ENCODE results near the gene TBC1D5. TPM values are rescaled to one million over a fixed set of nuclear protein-coding genes. Genes with fewer than 3 reads are reported as not detected.

The TBC1D5 gene
- total and polyA plus RNA-seq, 5 donors from 2014 or later, result 27.6 to 61.6 (median 36.4) TPM

- Mint-ChIP-seq H3K27ac (no peak overlapping the region), H3K4me1 (peaks cover 0 to 3% (median 1%) of the 10 kb centered on the region in 4 donors), H3K27me3 (no peaks in the 10 kb centered on the region), H3K36me3 (peaks cover 5% of the 10 kb centered on the region), H3K9me3 (peaks cover 0 to 1% (median 0%) of the 10 kb centered on the region in 7 donors), H3K4me3 (no peak overlapping the region)
- Histone ChIP-seq H3K36me3 (ENCODE audit: control insufficient read depth, insufficient read depth, low read length) (no peaks in the 10 kb centered on the region), H3K4me1 (ENCODE audit: control insufficient read depth, insufficient read depth, low read length, poor library complexity, severe bottlenecking) (no peaks in the 10 kb centered on the region), H3K27me3 (ENCODE audit: control insufficient read depth, insufficient read depth, low read length) (no peaks in the 10 kb centered on the region), H3K9me3 (ENCODE audit: control insufficient read depth in 2 of 2, low read length in 2 of 2) (no peaks in the 10 kb centered on the region), H3K4me3 (ENCODE audit: low read depth, low read length) (no peak overlapping the region), H3K27ac (ENCODE audit: insufficient read depth, low read length, poor library complexity, severe bottlenecking) (no peak overlapping the region)
- no peak for DNase-seq
- no peak for ATAC-seq (ENCODE audit: low read depth in 2 of 2)
These were observed 406.1 kb downstream of the TBC1D5 start for GRCh38 chr3:17336291-17336690.

DNA sequence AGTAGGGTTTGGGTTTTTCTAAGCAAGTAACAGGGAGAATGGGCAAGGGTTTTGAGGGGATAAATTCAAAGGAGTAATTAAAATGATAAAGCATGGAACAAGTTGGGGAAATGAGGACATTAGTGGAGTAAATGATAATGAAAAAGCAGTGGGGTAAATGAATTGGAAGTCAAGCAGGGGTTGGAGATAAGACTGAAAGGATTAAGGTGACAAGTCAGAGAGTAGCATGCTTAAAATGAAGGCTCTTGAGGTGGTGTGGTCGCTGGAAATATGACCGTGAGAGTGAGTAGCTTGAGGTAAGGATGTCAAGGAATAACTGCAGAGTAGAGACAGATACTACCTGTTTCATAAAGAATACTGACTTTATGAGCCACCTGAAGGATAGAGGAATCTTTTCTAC lies 408.5 kb downstream of the TBC1D5 start:
- no peak overlapping the region for H3K4me3 ChIP-seq (ENCODE audit: low read depth, low read length)
- DNase-seq (no peak), ATAC-seq (ENCODE audit: low read depth in 2 of 2) (no peak)
- H3K27me3 ChIP-seq (ENCODE audit: control insufficient read depth, insufficient read depth, low read length), result no peaks in the 10 kb centered on the region
- no peak overlapping the region for H3K27ac ChIP-seq (ENCODE audit: insufficient read depth, low read length, poor library complexity, severe bottlenecking)
- H3K36me3 ChIP-seq (ENCODE audit: control insufficient read depth, insufficient read depth, low read length), result no peaks in the 10 kb centered on the region
- H3K4me1 ChIP-seq (ENCODE audit: control insufficient read depth, insufficient read depth, low read length, poor library complexity, severe bottlenecking), result no peaks in the 10 kb centered on the region
- Mint-ChIP-seq H3K36me3 (peaks cover 5% of the 10 kb centered on the region), H3K4me1 (peaks cover 0 to 2% (median 0%) of the 10 kb centered on the region in 4 donors), H3K27me3 (no peaks in the 10 kb centered on the region), H3K4me3 (no peak overlapping the region), H3K9me3 (peaks cover 0 to 1% (median 0%) of the 10 kb centered on the region in 7 donors), H3K27ac (no peak overlapping the region)
- H3K9me3 ChIP-seq (ENCODE audit: control insufficient read depth in 2 of 2, low read length in 2 of 2), result no peaks in the 10 kb centered on the region

DNA sequence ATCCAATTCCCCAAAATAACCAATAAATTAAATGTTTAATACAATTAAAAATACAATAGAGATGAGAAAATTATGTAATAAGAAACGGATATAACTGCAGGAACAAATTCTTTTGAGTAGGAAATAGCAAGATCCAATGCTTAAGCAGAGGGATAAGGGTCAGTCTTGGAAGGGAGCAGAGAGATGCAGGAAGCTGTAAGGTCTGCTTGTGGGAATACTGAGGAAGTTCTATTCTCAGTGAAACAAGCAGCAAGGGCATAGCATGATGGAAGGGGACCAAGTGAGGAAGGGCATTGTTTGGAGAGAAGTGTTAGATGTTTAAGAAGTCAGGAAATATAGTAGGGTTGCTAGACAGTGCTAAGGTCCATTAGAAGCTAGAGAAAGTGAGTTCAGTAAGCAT lies 409.0 kb downstream of the TBC1D5 start:
- peaks cover 0 to 2% (median 0%) of the 10 kb centered on the region in 4 donors for H3K4me1 Mint-ChIP-seq
- H3K27ac ChIP-seq (ENCODE audit: insufficient read depth, low read length, poor library complexity, severe bottlenecking), result no peak overlapping the region
- DNase-seq (no peak), ATAC-seq (ENCODE audit: low read depth in 2 of 2) (no peak)
- no peak overlapping the region for H3K4me3 ChIP-seq (ENCODE audit: low read depth, low read length)
- no peaks in the 10 kb centered on the region for H3K27me3 ChIP-seq (ENCODE audit: control insufficient read depth, insufficient read depth, low read length)
- no peaks in the 10 kb centered on the region for H3K27me3 Mint-ChIP-seq
- no peaks in the 10 kb centered on the region for H3K36me3 ChIP-seq (ENCODE audit: control insufficient read depth, insufficient read depth, low read length)
- H3K27ac Mint-ChIP-seq, result no peak overlapping the region
- H3K9me3 ChIP-seq (ENCODE audit: control insufficient read depth in 2 of 2, low read length in 2 of 2), result no peaks in the 10 kb centered on the region
- H3K9me3 Mint-ChIP-seq, result peaks cover 0 to 1% (median 0%) of the 10 kb centered on the region in 7 donors
- H3K4me3 Mint-ChIP-seq, result no peak overlapping the region
- H3K4me1 ChIP-seq (ENCODE audit: control insufficient read depth, insufficient read depth, low read length, poor library complexity, severe bottlenecking), result no peaks in the 10 kb centered on the region
- H3K36me3 Mint-ChIP-seq, result peaks cover 4% of the 10 kb centered on the region

GRCh38 chr3:17330660-17331059 lies 411.8 kb downstream of the TBC1D5 start:
- no peaks in the 10 kb centered on the region for H3K27me3 Mint-ChIP-seq
- no peaks in the 10 kb centered on the region for H3K36me3 Mint-ChIP-seq
- no peak for ATAC-seq (ENCODE audit: low read depth in 2 of 2)

GRCh38 chr3:17329927-17330326 lies 412.5 kb downstream of the TBC1D5 start:
- peaks cover 0 to 6% (median under 1%) of the 10 kb centered on the region in 4 donors for H3K4me1 Mint-ChIP-seq
- Histone ChIP-seq H3K36me3 (ENCODE audit: control insufficient read depth, insufficient read depth, low read length) (no peaks in the 10 kb centered on the region), H3K9me3 (ENCODE audit: control insufficient read depth in 2 of 2, low read length in 2 of 2) (no peaks in the 10 kb centered on the region), H3K27ac (ENCODE audit: insufficient read depth, low read length, poor library complexity, severe bottlenecking) (no peak overlapping the region), H3K4me3 (ENCODE audit: low read depth, low read length) (no peak overlapping the region), H3K27me3 (ENCODE audit: control insufficient read depth, insufficient read depth, low read length) (no peaks in the 10 kb centered on the region), H3K4me1 (ENCODE audit: control insufficient read depth, insufficient read depth, low read length, poor library complexity, severe bottlenecking) (no peaks in the 10 kb centered on the region)
- no peak for DNase-seq
- peaks cover 0 to 2% (median 0%) of the 10 kb centered on the region in 7 donors for H3K9me3 Mint-ChIP-seq
- ATAC-seq (ENCODE audit: low read depth in 2 of 2), result no peak
- no peak overlapping the region for H3K4me3 Mint-ChIP-seq
- no peaks in the 10 kb centered on the region for H3K27me3 Mint-ChIP-seq
- peaks cover 3% of the 10 kb centered on the region for H3K36me3 Mint-ChIP-seq
- no peak overlapping the region for H3K27ac Mint-ChIP-seq

More at GRCh38 chr3:17330660-17331059, 411.8 kb downstream of the TBC1D5 start:
- Histone ChIP-seq H3K9me3 (ENCODE audit: control insufficient read depth in 2 of 2, low read length in 2 of 2) (no peaks in the 10 kb centered on the region), H3K4me3 (ENCODE audit: low read depth, low read length) (no peak overlapping the region), H3K4me1 (ENCODE audit: control insufficient read depth, insufficient read depth, low read length, poor library complexity, severe bottlenecking) (no peaks in the 10 kb centered on the region), H3K27ac (ENCODE audit: insufficient read depth, low read length, poor library complexity, severe bottlenecking) (no peak overlapping the region), H3K27me3 (ENCODE audit: control insufficient read depth, insufficient read depth, low read length) (no peaks in the 10 kb centered on the region), H3K36me3 (ENCODE audit: control insufficient read depth, insufficient read depth, low read length) (no peaks in the 10 kb centered on the region)
- Mint-ChIP-seq H3K4me3 (no peak overlapping the region), H3K4me1 (peaks cover 0 to 6% (median under 1%) of the 10 kb centered on the region in 4 donors), H3K9me3 (peaks cover 0 to 2% (median 0%) of the 10 kb centered on the region in 7 donors), H3K27ac (no peak overlapping the region)
- DNase-seq, result no peak

DNA sequence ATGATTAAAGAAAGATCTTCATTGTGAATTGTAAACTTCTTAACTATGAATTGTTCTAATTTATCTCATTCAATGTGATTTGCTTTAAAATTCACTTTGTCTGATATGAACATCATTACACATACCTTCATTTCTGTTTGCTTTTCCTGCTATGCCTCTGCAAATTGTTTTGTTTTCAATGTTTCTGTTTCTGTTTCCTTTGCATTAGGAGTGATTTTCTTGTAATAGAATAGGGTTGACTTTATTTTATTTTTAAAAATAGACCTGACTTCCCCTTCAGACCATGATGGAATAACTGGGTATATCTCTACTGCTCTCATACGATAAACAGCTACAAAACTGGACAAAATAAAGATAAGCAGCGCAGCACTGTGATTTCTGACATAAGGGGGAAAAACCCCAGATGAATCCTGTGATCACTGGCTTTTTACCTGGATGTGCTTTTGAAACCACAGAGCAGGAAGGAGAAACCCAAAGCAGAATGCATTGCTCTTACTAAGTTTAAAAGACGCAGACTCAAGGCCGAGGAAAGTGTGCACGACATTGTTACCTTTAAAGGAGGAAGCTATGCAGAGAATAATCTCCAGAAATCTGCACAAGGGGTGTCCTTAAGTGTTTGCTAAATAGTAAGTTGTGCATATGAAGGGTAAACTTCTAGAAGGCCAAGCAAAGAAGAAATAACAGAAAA lies 420.2 kb downstream of the TBC1D5 start:
- Histone ChIP-seq H3K27me3 (ENCODE audit: control insufficient read depth, insufficient read depth, low read length) (no peaks in the 10 kb centered on the region), H3K4me3 (ENCODE audit: low read depth, low read length) (peak overlapping the region; percentile 23), H3K4me1 (ENCODE audit: control insufficient read depth, insufficient read depth, low read length, poor library complexity, severe bottlenecking) (peaks cover 13% of the 10 kb centered on the region), H3K27ac (ENCODE audit: insufficient read depth, low read length, poor library complexity, severe bottlenecking) (peak overlapping the region; percentile 24), H3K36me3 (ENCODE audit: control insufficient read depth, insufficient read depth, low read length) (no peaks in the 10 kb centered on the region), H3K9me3 (ENCODE audit: control insufficient read depth in 2 of 2, low read length in 2 of 2) (no peaks in the 10 kb centered on the region)
- Mint-ChIP-seq H3K36me3 (peaks cover 10% of the 10 kb centered on the region), H3K9me3 (peaks cover 0 to 2% (median 0%) of the 10 kb centered on the region in 7 donors), H3K27me3 (no peaks in the 10 kb centered on the region), H3K4me3 (peak overlapping the region in 2 of 4 donors; percentile 10 to 39), H3K4me1 (peaks cover 16 to 22% (median 18%) of the 10 kb centered on the region in 4 donors), H3K27ac (peak overlapping the region; percentile 33 to 74 (median 58))
- peak in 1 of 3 donors; percentile 43 for DNase-seq
- peak; percentile 28 to 62 for ATAC-seq (ENCODE audit: low read depth in 2 of 2)

DNA sequence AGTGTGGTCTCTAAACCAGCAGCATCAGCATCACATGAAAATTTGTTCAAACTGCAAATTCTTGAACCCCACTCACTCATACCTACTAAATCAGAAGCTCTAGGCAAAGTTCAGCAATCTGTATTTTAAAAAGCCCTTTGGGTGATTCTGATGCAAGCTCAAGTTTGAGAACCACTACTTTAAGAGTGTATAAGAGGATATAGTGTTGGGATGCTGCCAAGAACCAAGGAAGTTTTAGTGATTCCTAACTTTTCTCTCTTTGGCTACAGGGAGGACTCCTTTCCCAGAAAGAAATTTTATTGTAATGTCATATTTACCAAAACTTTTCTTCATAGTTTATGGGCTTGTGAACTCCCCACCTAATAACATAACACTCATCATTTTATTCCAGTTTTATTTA lies 422.2 kb downstream of the TBC1D5 start:
- H3K27me3 ChIP-seq (ENCODE audit: control insufficient read depth, insufficient read depth, low read length), result no peaks in the 10 kb centered on the region

DNA sequence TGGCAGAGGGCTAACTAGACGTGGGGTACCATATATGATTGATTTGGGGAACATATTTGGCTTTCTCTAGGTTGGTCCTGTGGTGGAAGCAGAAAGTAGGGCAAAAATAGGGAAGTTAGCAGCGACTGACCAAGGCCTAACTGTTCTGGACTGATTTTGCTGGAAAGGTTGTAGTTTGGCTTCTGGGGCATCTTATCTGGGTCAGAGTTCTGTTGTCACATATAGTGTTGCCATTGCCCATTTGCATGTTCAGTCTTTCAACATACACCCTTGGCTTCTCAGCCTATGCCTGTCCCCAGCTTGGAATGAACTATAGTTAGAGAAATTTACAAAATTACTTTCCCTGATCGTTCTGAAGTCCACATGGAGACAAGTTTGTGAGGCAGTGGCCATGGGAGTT lies 426.5 kb downstream of the TBC1D5 start:
- Mint-ChIP-seq H3K4me1 (peaks cover 0 to 5% (median 1%) of the 10 kb centered on the region in 4 donors), H3K27me3 (no peaks in the 10 kb centered on the region), H3K4me3 (no peak overlapping the region), H3K36me3 (peaks cover 18% of the 10 kb centered on the region), H3K9me3 (peaks cover 0 to 2% (median 0%) of the 10 kb centered on the region in 7 donors), H3K27ac (peak overlapping the region in 1 of 3 donors; percentile 42)
- no peaks in the 10 kb centered on the region for H3K4me1 ChIP-seq (ENCODE audit: control insufficient read depth, insufficient read depth, low read length, poor library complexity, severe bottlenecking)
- H3K36me3 ChIP-seq (ENCODE audit: control insufficient read depth, insufficient read depth, low read length), result peaks cover 3% of the 10 kb centered on the region
- DNase-seq (no peak), ATAC-seq (ENCODE audit: low read depth in 2 of 2) (no peak)
- no peaks in the 10 kb centered on the region for H3K27me3 ChIP-seq (ENCODE audit: control insufficient read depth, insufficient read depth, low read length)
- no peaks in the 10 kb centered on the region for H3K9me3 ChIP-seq (ENCODE audit: control insufficient read depth in 2 of 2, low read length in 2 of 2)
- no peak overlapping the region for H3K27ac ChIP-seq (ENCODE audit: insufficient read depth, low read length, poor library complexity, severe bottlenecking)
- no peak overlapping the region for H3K4me3 ChIP-seq (ENCODE audit: low read depth, low read length)

More for the DNA sequence above, 422.2 kb downstream of the TBC1D5 start:
- Mint-ChIP-seq H3K27ac (no peak overlapping the region), H3K4me3 (no peak overlapping the region), H3K9me3 (peaks cover 0 to 2% (median 0%) of the 10 kb centered on the region in 7 donors), H3K4me1 (peaks cover 15 to 22% (median 18%) of the 10 kb centered on the region in 4 donors), H3K36me3 (peaks cover 18% of the 10 kb centered on the region), H3K27me3 (no peaks in the 10 kb centered on the region)
- Histone ChIP-seq H3K4me3 (ENCODE audit: low read depth, low read length) (no peak overlapping the region), H3K27ac (ENCODE audit: insufficient read depth, low read length, poor library complexity, severe bottlenecking) (no peak overlapping the region), H3K9me3 (ENCODE audit: control insufficient read depth in 2 of 2, low read length in 2 of 2) (no peaks in the 10 kb centered on the region), H3K36me3 (ENCODE audit: control insufficient read depth, insufficient read depth, low read length) (peaks cover 3% of the 10 kb centered on the region), H3K4me1 (ENCODE audit: control insufficient read depth, insufficient read depth, low read length, poor library complexity, severe bottlenecking) (peaks cover 13% of the 10 kb centered on the region)
- ATAC-seq (ENCODE audit: low read depth in 2 of 2), result no peak
- DNase-seq, result no peak

Measured in CD4-positive, CD25-positive, alpha-beta regulatory T cell (primary cell).